GM18873 (cell line): ENCODE data around the gene ATF6B.
"Not testable (repeated sequence)": the region's sequence is repeated elsewhere in the genome, so short reads cannot be mapped to it uniquely, and the experiment has no call there.

Source experiments
- ATAC-seq: cut with Tn5 transposase; IDR thresholded peaks from one replicate; pipeline ENCODE4 v1.9.1; 2021; ENCODE audit warnings: mild to moderate bottlenecking, moderate library complexity, moderate number of reproducible peaks; ENCODE audit not compliant: unreplicated experiment, low FRiP score

ATF6B gene

GRCh38 chr6:32156891-32157290 is 28.8 kb upstream of the ATF6B start:
- no peak for ATAC-seq

DNA sequence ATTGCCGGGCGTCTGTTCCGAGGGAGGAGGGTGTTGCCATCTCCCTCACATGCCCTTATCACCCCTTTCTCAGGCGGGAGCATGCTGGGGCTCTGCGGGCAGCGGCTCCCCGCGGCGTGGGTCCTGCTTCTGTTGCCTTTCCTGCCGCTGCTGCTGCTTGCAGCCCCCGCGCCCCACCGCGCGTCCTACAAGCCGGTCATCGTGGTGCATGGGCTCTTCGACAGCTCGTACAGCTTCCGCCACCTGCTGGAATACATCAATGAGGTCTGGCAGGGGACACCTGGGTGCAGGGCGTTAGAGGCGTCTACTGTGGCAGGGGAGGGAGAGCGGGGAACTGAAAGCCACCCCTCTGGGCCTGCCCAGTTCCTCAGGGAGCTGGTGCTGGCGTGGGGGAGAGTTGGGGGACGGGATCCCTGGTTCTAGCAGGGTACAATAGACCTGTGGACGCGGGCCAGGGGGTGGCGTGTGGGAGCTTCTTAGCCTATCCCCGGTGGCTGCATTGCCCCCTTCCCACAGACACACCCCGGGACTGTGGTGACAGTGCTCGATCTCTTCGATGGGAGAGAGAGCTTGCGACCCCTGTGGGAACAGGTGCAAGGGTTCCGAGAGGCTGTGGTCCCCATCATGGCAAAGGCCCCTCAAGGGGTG is 26.6 kb upstream of the ATF6B start:
- ATAC-seq, result no peak

GRCh38 chr6:32153564-32154513 is 25.8 kb upstream of the ATF6B start, which contains the start of gene PPT2:
PPT2 (plus strand) TSS chr6:32154141; CDS start chr6:32154595, 454 bp downstream.
- ATAC-seq, result no peak

GRCh38 chr6:32152769-32153563 is 24.9 kb upstream of the ATF6B start:
- no peak for ATAC-seq

DNA sequence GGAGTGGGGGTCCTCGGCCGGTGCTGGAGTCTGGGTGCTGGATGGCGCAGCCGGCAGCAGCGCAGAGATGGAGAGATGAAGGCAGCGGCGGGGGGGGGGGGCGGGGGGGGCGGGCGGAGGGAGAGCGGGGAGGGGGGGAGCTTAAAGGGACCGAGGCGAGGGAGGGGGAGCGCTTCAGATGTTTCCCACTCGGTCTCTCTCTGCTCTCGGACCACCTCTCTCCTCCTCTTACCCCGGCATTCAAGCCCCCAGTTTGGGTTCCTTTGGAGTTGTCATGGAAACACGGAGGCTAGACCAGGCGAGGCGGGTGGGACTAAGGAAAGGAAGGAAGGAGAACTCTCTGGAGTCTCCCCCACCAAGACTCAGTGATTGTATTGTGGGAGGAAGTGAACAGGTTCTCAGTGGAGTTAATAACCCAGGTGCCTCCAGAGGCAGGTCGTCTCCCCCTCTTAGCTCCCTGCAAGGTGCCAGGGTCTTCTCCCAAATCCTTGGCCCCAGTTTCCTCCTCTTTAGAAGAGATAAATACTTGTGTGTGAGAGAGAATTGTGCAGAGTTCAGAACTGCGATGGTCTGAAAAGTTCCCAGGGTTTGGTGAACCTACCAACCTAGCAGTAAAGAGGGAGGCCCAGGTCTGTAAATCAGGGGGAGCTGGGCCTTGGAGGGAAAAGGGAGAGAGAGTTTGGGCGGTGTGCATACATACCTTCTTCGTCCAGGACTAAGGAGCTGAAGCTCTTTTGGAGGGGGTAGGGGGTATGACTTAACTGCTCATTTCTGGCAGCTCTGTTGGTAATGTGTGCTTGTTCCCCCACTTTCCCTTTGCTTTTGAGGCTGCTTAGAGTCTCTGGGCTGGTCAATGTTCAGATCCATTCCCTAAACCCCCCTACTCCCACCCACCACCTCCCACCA is 24.1 kb upstream of the ATF6B start, which contains the start of gene PRRT1:
TSS of gene PRRT1 (minus strand) at position 77 of the 906 bp plus-strand sequence. CDS start 112 bp downstream, outside the sequence.
- no peak for ATAC-seq

GRCh38 chr6:32151181-32151862 is 23.3 kb upstream of the ATF6B start:
- ATAC-seq, result no peak

DNA sequence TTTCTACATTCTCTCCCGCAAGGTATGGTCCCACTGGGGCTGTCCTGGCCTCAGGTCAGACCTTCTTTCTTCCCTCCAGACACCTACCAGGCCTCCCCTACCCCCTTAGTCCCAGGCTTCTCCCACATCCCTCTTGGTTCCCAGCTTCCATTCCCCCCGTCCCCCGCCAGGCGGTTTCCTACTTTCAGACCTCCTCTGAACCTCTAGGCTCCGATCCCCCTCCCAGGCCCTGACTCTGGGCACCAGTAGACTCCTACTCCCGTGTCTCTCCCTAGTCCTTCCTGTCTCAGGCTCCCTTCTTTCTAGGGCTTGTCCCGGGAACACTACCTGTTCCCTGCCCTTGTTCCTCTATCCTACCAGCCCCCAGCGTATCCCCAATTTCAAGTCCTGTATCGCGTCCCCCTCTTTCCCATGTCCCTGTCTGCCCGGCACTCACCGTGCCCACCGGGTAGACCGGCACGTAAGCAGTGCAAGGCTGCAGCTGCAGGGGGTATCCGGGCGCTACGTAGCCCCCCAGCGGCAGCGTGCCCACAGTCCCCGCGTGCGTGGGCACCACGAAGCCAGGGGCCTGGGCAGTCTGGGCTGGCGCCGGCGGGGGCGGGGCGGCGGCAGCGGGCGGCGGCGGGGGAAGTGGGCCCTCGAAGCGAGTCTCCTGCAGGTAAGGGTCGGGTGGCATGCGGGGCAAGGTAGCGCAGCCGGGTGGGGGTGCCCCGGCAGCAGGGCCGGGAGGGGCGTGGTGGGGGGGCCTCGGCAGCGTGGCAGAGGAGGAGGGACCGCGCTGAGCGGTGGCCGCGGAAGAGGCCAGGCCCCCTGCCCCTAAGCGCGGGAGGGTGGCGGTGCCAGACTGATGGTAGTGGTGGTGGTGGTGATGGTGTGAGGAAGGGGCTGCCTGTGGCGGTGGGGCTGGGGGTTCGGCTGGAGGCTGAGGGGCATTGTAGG is 22.2 kb upstream of the ATF6B start:
- ATAC-seq, result no peak

GRCh38 chr6:32149092-32149755 is 21.2 kb upstream of the ATF6B start:
- no peak for ATAC-seq

DNA sequence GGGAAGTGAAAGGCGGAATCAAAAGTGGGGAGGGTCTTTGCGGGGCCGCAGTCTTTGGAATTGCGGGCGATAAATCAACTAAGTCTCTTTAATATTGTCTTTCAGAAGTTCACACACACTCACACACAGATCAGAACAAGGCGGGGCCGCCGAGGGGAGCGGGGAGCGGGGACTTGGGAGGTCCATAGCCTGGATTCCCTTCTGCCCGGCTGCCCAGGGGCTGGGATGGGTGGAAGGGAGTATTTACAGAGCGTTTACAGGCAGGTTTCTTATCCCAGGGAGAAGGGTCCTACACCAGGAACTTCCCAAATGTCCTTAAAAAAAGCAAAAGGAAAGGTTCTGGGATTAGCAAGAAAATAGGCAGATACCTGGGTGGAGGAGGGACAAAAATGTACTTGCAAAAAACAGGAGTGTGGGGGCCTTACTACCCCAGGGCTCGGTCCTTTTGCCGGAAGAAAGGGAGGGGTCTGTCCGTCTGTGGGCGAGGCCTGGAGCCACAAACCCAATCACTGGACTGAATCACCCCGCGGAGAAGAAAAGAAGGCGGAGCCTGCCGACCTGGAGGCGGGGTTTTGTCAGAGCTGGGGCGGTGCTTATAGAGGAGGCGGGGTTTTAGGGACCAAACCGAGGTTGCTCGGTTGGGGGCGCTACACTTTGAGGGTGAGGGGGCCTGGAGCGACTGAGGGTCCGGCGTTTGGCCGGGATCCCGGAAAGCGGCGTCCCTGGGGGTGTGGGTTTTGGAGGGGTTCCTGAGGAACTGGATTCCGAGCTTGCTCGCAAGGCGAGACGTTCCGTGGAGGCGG is 20.4 kb upstream of the ATF6B start:
- ATAC-seq, result no peak

DNA sequence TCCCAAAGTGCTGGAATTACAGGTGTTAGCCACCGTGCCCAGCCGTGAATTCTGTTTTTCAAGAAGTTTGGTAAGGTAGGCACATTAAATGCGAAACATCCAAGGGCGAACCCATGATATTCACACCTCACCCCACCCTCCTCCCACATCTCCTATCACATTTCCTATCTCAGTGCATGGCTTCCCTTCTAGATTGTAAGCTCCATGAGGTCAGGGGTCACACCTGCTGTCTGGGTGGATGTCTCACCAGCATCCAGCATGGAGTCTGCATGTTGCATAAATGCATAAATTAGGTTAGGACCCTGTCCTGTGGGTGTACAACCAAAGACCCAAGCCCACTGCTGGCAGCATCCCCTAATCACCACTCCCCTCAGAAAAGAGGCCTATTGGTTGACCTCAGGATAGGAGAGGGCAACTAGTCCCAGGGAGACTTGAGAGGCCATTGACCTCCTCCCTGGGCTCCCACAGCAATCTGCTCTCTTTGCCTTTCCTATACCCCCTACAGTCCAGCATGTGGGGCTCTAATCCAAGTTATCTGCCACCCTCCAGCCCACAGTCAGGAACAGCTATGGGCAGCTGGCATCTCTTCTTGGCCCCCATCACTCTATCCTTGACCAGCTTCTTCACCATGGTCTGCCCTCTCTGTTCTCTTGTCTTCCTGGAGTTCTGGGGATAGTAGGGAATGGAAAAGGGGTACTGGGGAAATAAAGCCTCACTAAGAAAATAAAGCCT is 19.5 kb upstream of the ATF6B start:
- no peak for ATAC-seq

DNA sequence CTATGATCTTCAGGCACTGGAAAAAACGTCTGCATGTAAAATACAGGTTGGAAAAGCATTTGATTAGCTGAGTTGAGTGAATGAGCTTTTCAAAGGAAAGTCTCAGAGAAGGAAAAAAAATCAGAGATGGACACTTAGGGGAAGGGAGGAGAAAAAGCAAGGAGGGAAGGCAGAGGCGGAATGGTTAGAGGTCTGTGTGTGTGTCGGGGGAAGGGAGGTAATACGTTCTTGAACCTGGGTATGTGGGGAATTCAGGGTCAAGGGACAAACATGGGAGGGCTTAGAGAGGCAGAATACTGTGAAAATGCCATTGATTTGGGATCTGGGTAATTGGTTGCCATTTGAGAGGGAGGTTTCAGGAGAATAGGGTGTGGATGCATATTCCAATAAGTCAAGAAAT is 18.6 kb upstream of the ATF6B start:
- ATAC-seq, result no peak

DNA sequence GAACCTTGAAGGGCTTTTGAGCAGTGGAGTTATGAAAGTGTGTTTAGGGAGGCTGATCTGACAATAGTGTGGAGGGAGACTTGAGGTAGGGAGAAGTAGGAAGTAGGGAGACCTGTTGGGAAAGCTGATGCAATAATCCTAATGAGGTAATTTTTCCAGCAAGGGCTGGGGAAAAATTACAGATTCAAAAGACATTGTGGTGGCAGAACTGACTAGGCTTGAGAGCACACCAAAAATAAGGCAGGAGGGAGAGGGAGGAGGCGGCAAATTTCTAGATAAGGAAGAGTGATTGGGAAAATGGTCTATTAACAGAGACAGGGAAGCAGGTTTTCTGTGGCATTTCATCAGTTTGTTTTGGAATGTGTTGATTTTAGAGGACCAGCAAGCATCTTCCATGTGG is 18.2 kb upstream of the ATF6B start:
- no peak for ATAC-seq

DNA sequence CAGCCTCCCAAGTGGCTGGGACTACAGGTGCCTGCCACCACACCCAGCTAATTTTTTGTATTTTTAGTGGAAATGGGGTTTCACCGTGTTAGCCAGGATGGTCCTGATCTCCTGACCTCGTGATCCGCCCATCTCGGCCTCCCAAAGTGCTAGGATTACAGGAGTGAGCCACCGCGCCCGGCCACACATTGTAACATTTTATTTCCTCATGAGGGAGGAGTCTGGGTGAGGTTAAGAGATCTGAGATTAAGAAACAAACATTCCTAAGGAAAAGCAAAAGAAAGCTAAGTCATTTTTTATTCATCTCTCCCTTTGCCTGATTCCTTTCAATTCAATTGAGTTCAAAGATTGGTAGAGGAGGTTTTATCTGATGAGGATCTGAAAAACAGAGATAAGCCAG is 16.2 kb upstream of the ATF6B start:
- ATAC-seq, result not testable (repeated sequence)

- ATAC-seq, result no peak
Measured at GRCh38 chr6:32140420-32141046, 12.5 kb upstream of the ATF6B start.

DNA sequence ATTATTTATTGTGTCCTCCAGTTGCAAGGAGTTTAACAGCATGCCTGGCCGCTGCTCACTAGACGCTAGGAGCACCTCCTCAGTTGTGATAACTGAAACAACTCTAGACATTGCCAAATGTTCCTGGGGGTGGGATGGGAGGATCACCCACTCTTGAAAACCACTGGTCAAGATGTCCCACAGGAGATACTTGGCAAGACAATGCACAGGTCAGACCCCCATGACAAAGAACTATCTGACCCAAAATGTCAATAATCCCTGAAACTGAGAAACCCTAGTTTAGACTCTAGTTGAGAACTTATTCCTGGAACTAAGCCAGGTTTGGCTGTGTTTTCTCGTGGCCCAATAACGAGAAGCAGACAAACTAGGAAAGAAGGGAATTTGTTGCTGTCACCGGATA is 11.5 kb upstream of the ATF6B start:
- no peak for ATAC-seq

GRCh38 chr6:32137454-32137853 is 9.4 kb upstream of the ATF6B start:
- no peak for ATAC-seq
